ENCODE measurements around the gene OSBPL9. TPM values are rescaled to one million over a fixed set of nuclear protein-coding genes. Genes with fewer than 3 reads are reported as not detected.
A peak's percentile ranks its signal among the peaks of the same experiment; 100 is the strongest.
"Not testable (repeated sequence)": the region's sequence is repeated elsewhere in the genome, so short reads cannot be mapped to it uniquely, and the experiment has no call there.

OSBPL9 gene
- total RNA-seq, 1 experiment from 2014 or later = 34.3 TPM

GRCh38 chr1:51607681-51608095 is 9.2 kb upstream of the OSBPL9 start:
- peak; percentile 32 for DNase-seq (ENCODE audit: low read depth)

- not testable (repeated sequence) for DNase-seq (ENCODE audit: low read depth)
These were observed 6.8 kb upstream of the OSBPL9 start for GRCh38 chr1:51610104-51610503.

- DNase-seq (ENCODE audit: low read depth) = no peak
These were observed 6.3 kb upstream of the OSBPL9 start for GRCh38 chr1:51610637-51611036.

- DNase-seq (ENCODE audit: low read depth) = peak; percentile 52
These were observed 4.4 kb upstream of the OSBPL9 start for GRCh38 chr1:51612447-51612961.

GRCh38 chr1:51615780-51616291 is 1.1 kb upstream of the OSBPL9 start:
- DNase-seq (ENCODE audit: low read depth) = no peak

GRCh38 chr1:51616490-51616889 is 402 bp upstream of the OSBPL9 start:
- DNase-seq (ENCODE audit: low read depth) = no peak

- no peak for DNase-seq (ENCODE audit: low read depth)
These were observed 1.8 kb downstream of the OSBPL9 start for GRCh38 chr1:51618715-51619114.

GRCh38 chr1:51620470-51620869 is 3.6 kb downstream of the OSBPL9 start:
- DNase-seq (ENCODE audit: low read depth) = no peak

- no peak for DNase-seq (ENCODE audit: low read depth)
These were observed 4.3 kb downstream of the OSBPL9 start for GRCh38 chr1:51621161-51621560.

GRCh38 chr1:51621841-51622454 is 5.1 kb downstream of the OSBPL9 start:
- DNase-seq (ENCODE audit: low read depth) = no peak

- peak; percentile 94 for DNase-seq (ENCODE audit: low read depth)
These were observed 5.6 kb downstream of the OSBPL9 start for GRCh38 chr1:51622455-51622913.

- DNase-seq (ENCODE audit: low read depth) = no peak
These were observed 6.1 kb downstream of the OSBPL9 start for GRCh38 chr1:51623025-51623424.

GRCh38 chr1:51623450-51623849 is 6.6 kb downstream of the OSBPL9 start:
- DNase-seq (ENCODE audit: low read depth) = no peak

GRCh38 chr1:51624855-51625254 is 8.0 kb downstream of the OSBPL9 start:
- no peak for DNase-seq (ENCODE audit: low read depth)

- DNase-seq (ENCODE audit: low read depth) = peak; percentile 41
These were observed 10.8 kb downstream of the OSBPL9 start for GRCh38 chr1:51627672-51628071.

GRCh38 chr1:51628715-51629590 is 12.1 kb downstream of the OSBPL9 start:
- no peak for DNase-seq (ENCODE audit: low read depth)

GRCh38 chr1:51629918-51630317 is 13.0 kb downstream of the OSBPL9 start:
- no peak for DNase-seq (ENCODE audit: low read depth)

GRCh38 chr1:51630393-51630792 is 13.5 kb downstream of the OSBPL9 start:
- no peak for DNase-seq (ENCODE audit: low read depth)

GRCh38 chr1:51630922-51631321 is 14.0 kb downstream of the OSBPL9 start:
- no peak for DNase-seq (ENCODE audit: low read depth)

GRCh38 chr1:51631747-51632146 is 14.9 kb downstream of the OSBPL9 start:
- no peak for DNase-seq (ENCODE audit: low read depth)

- no peak for DNase-seq (ENCODE audit: low read depth)
These were observed 17.7 kb downstream of the OSBPL9 start for GRCh38 chr1:51634618-51635017.

GRCh38 chr1:51635615-51636014 is 18.7 kb downstream of the OSBPL9 start:
- DNase-seq (ENCODE audit: low read depth) = no peak
